ENCODE measurements around the gene PDCD5.

- TF ChIP-seq CTCF (IDR thresholded peaks at IDR 0.05; ENCODE audit: low read depth, low read length) (no peak), EZH2phosphoT487 (IDR thresholded peaks at IDR 0.05; ENCODE audit: low read depth) (no peak)
Observed at GRCh38 chr19:32594021-32594420, 13.0 kb downstream of the PDCD5 start.

Data from OCI-LY3 (cell line).